Calu3 (cell line): ENCODE results near the gene FMN1. TPM values are rescaled to one million over a fixed set of nuclear protein-coding genes. Genes with fewer than 3 reads are reported as not detected.

ENCODE experiments used
- BruUV-seq: library from RNA; stranded (reverse); fragments of 400-500 nt; replicated peaks from 2 replicates; lab custom pipeline; 2021; lab: Mats Ljungman, UMichigan
- CTCF ChIA-PET: fragments of 300-600 bp; sonication (Branson Sonifier 250); formaldehyde crosslinking; loops from one replicate; lab custom pipeline; 2022; ENCODE audit warnings: antibody characterized with exemption; lab: Charles Lee
- DNase-seq: peaks from one replicate; pipeline ENCODE4 v3.0.0; 2022
- H3K27ac Mint-ChIP-seq: one replicate; pipeline ENCODE4 v1.8.0; 2022; ENCODE audit warnings: mixed read lengths; ENCODE audit not compliant: unreplicated experiment
- H3K27me3 Mint-ChIP-seq: one replicate; pipeline ENCODE4 v1.8.0; 2022; ENCODE audit warnings: mixed read lengths; ENCODE audit not compliant: unreplicated experiment
- H3K36me3 Mint-ChIP-seq: one replicate; pipeline ENCODE4 v1.8.0; 2022; ENCODE audit warnings: mild to moderate bottlenecking, moderate library complexity, mixed read lengths; ENCODE audit not compliant: insufficient read depth, unreplicated experiment
- H3K4me1 Mint-ChIP-seq: one replicate; pipeline ENCODE4 v1.8.0; 2022; ENCODE audit warnings: mild to moderate bottlenecking, low read depth, mixed read lengths; ENCODE audit not compliant: unreplicated experiment
- H3K4me3 Mint-ChIP-seq: one replicate; pipeline ENCODE4 v1.8.0; 2022; ENCODE audit warnings: mild to moderate bottlenecking, low read depth, moderate library complexity, mixed read lengths; ENCODE audit not compliant: unreplicated experiment
- H3K9me3 Mint-ChIP-seq: one replicate; pipeline ENCODE4 v1.8.0; 2022; ENCODE audit warnings: low read depth, mixed read lengths; ENCODE audit not compliant: unreplicated experiment
- intact Hi-C: fragments of 100-400 bp; cut with micrococcal nuclease; formaldehyde crosslinking; loops from one replicate; pipeline ENCODE4 v1.10.0; 2022; ENCODE audit not compliant: unreplicated experiment
- total RNA-seq: library from RNA; stranded (reverse); gene quantifications from 2 replicates; pipeline ENCODE4 v1.2.3, GENCODE V29; 2022
- TF ChIP-seq, protein P1 (sequence below): fragments of 200-600 bp; IDR thresholded peaks from one replicate; pipeline ENCODE4 v1.8.0; 2022; ENCODE audit warnings: antibody characterized with exemption; ENCODE audit not compliant: unreplicated experiment

FMN1 gene
- total RNA-seq, 1 experiment from 2014 or later, result 7.1 TPM

DNA sequence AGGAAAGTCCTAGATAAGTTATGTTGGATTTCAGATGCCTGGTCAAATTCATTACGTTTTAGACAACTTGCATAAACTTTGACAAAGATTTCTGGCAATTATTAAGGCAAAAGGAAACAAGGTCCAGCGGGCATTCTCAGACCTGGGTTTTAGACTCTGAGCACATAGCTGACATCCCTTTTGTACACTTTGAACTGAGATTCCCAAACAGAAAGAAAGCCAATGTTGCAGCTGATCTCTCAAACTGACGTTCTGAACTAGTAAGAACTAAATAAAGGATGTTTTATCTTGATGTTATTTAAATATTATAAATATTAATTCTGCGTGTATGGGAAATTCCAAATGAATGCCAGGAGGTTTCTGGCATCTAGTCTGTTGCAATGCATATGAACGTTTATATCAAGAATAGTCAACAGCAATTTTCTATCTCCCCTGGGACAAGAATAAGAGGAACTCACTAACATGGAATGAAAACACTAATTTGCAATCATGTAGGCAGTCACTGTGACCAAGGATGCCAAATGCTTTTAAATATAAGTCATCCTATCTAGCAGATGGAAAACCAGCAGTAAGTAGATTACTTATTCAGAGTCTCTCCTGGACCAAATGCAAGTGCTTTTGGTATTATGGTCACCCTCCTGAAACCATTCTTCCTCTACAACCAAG is 274.6 kb downstream of the FMN1 start:
- CTCF ChIA-PET, result no interaction called here
- Mint-ChIP-seq H3K9me3 (no peaks in the 10 kb centered on the region), H3K36me3 (no peaks in the 10 kb centered on the region), H3K27ac (no peak overlapping the region), H3K4me3 (no peak overlapping the region), H3K27me3 (no peaks in the 10 kb centered on the region), H3K4me1 (no peaks in the 10 kb centered on the region)
- TF ChIP-seq, protein P1, sequence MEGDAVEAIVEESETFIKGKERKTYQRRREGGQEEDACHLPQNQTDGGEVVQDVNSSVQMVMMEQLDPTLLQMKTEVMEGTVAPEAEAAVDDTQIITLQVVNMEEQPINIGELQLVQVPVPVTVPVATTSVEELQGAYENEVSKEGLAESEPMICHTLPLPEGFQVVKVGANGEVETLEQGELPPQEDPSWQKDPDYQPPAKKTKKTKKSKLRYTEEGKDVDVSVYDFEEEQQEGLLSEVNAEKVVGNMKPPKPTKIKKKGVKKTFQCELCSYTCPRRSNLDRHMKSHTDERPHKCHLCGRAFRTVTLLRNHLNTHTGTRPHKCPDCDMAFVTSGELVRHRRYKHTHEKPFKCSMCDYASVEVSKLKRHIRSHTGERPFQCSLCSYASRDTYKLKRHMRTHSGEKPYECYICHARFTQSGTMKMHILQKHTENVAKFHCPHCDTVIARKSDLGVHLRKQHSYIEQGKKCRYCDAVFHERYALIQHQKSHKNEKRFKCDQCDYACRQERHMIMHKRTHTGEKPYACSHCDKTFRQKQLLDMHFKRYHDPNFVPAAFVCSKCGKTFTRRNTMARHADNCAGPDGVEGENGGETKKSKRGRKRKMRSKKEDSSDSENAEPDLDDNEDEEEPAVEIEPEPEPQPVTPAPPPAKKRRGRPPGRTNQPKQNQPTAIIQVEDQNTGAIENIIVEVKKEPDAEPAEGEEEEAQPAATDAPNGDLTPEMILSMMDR, result no peak
- intact Hi-C loops, result no loop called here
- no TSS peak for BruUV-seq
- no peak for DNase-seq

DNA sequence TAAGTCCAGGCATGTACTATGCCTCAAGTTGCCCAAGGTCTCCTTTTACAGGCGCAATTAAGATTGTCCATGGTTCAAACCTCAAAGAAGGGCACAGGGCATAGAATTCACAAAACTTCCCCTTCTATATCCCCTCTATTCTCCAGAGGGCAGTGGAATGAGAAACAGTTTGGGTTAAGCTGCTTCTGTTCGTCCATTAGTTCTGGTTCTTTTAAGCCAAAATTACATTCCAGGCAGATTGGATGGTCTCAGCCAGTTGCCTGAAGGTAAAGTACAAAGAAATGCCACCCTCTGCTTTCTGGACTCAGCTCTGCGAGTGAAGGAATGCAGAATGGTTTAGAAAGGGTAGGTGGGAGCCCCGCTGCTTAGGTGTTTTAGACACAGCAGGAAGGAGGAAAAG is 276.0 kb downstream of the FMN1 start:
- no peak for DNase-seq
- intact Hi-C loops, result no loop called here
- CTCF ChIA-PET, result no interaction called here
- Mint-ChIP-seq H3K36me3 (no peaks in the 10 kb centered on the region), H3K4me3 (no peak overlapping the region), H3K27me3 (no peaks in the 10 kb centered on the region), H3K4me1 (no peaks in the 10 kb centered on the region), H3K9me3 (no peaks in the 10 kb centered on the region), H3K27ac (no peak overlapping the region)
- no TSS peak for BruUV-seq
- TF ChIP-seq, protein P1, result no peak

DNA sequence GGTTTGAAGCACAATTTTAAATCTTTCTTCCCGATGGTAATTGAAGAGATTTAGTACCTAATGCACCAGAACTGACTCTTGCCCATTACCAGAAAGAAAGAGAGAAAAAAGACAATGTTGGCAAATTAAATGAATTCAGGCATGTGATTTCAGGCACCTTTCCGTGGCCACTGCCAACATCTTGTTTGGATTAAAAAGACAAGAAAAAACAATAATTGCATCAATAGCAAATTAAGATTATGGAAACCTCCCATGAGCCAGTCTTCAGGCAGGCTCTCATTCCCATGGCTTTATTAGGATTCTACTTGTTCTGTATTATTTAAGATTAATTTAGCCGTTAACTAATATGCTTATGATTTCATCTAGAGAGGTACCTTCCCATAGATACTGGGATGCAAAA is 283.7 kb downstream of the FMN1 start:
- Mint-ChIP-seq H3K4me3 (no peak overlapping the region), H3K4me1 (no peaks in the 10 kb centered on the region), H3K27ac (no peak overlapping the region), H3K27me3 (no peaks in the 10 kb centered on the region), H3K36me3 (no peaks in the 10 kb centered on the region), H3K9me3 (no peaks in the 10 kb centered on the region)
- no TSS peak for BruUV-seq
- TF ChIP-seq, protein P1, result no peak
- DNase-seq, result no peak
- intact Hi-C loops, result no loop called here
- CTCF ChIA-PET, result no interaction called here

DNA sequence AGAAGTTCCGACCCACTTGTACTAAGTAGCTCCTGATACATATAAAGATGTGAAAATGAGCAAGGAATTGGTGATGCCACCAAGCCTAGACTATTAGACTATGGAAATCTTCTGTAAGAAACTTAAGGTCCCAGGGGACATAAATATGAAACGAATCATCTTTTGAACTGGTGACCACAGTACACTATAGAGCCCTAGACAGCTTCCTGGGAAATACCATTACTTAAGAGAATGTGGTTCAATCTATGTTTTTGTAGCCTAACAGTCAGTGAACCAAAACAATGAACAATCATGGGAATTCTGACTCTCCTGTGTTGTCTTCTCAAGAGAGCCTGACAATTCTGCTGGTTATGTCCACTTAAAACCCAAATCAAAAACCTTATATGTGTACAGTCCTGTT is 285.1 kb downstream of the FMN1 start:
- Mint-ChIP-seq H3K9me3 (no peaks in the 10 kb centered on the region), H3K27ac (no peak overlapping the region), H3K4me3 (no peak overlapping the region), H3K27me3 (no peaks in the 10 kb centered on the region), H3K36me3 (no peaks in the 10 kb centered on the region), H3K4me1 (no peaks in the 10 kb centered on the region)
- intact Hi-C loops, result no loop called here
- no TSS peak for BruUV-seq
- no peak for DNase-seq
- CTCF ChIA-PET, result no interaction called here
- TF ChIP-seq, protein P1, result no peak
